Gastroesophageal sphincter (tissue), 4 donors: ENCODE data around the gene FOXN3. TPM values are rescaled to one million over a fixed set of nuclear protein-coding genes. Genes with fewer than 3 reads are reported as not detected.

Experiments used
- ATAC-seq: fragments of 150-250 bp; one replicate; pipeline ENCODE4 v1.9.1; 2016; ENCODE audit warnings: mild to moderate bottlenecking, moderate library complexity
- H3K27ac ChIP-seq, 4 donors: fragments of 200-600 bp; sonication (generic) in 3 of 4; 1 replicate in 3 of 4; 2 replicates in 1 of 4; pipeline ENCODE4 v1.5.1; 2016 to 2019
- H3K27me3 ChIP-seq: fragments of 200-600 bp; sonication (generic); one replicate; pipeline ENCODE4 v1.5.1; 2019
- H3K36me3 ChIP-seq, 2 donors: fragments of 200-600 bp; sonication (generic); one replicate each; pipeline ENCODE4 v1.5.1; 2019; ENCODE audit warnings: control low read depth in 1 of 2
- H3K4me1 ChIP-seq, 3 donors: fragments of 200-600 bp; sonication (generic); 1 replicate in 2 of 3; 2 replicates in 1 of 3; pipeline ENCODE4 v1.5.1; 2016 to 2019; ENCODE audit warnings: control low read depth in 2 of 3
- H3K4me3 ChIP-seq, 2 donors: fragments of 200-600 bp; sonication (generic); one replicate each; pipeline ENCODE4 v1.5.1; 2019; ENCODE audit warnings: mild to moderate bottlenecking in 1 of 2, moderate library complexity in 1 of 2
- H3K9me3 ChIP-seq, 3 donors: fragments of 200-600 bp; sonication (generic); one replicate each; pipeline ENCODE4 v1.5.1; 2017 to 2019; ENCODE audit warnings: control low read depth in 2 of 3
- CTCF ChIP-seq, 4 experiments: fragments of 200-600 bp in 2 of 4; fragments of 450-650 bp in 2 of 4; sonication (generic) in 1 of 4; IDR thresholded peaks; one replicate each; pipeline ENCODE4 v1.5.1; 2017 to 2019; ENCODE audit warnings: antibody characterized with exemption in 4 of 4, mild to moderate bottlenecking in 2 of 4, moderate library complexity in 2 of 4
- EP300 ChIP-seq: sonication (generic); formaldehyde crosslinking; IDR thresholded peaks from one replicate; pipeline ENCODE4 v1.6.1; 2017; ENCODE audit warnings: antibody characterized with exemption, mild to moderate bottlenecking
- POLR2A ChIP-seq, 2 donors: fragments of 450-650 bp; IDR thresholded peaks; one replicate each; pipeline ENCODE4 v1.6.1; 2017; ENCODE audit warnings: antibody characterized with exemption in 2 of 2, mild to moderate bottlenecking in 2 of 2, moderate library complexity in 1 of 2
- POLR2AphosphoS5 ChIP-seq: sonication (generic); formaldehyde crosslinking; IDR thresholded peaks from one replicate; pipeline ENCODE4 v1.6.1; 2017; ENCODE audit warnings: antibody characterized with exemption
- WGBS, 2 donors: methylation state at CpG; one replicate each; pipeline ENCODE4 v1.1.5; 2018; ENCODE audit warnings: low coverage in 1 of 2; 5-methylcytosine and 5-hydroxymethylcytosine counted together
- total RNA-seq, 4 donors: library from RNA; depleted of rRNA; stranded (reverse); fragments of >200 nt; gene quantifications; one replicate each; pipeline ENCODE4 v1.1.0, GENCODE V29; 2016

Gene FOXN3
- total RNA-seq, 4 donors from 2014 or later, result 116 to 172 (median 136) TPM

- Histone ChIP-seq H3K4me1 (peaks cover 0 to 67% (median 23%) of the 10 kb centered on the region in 3 donors), H3K27me3 (no peaks in the 10 kb centered on the region), H3K9me3 (no peaks in the 10 kb centered on the region), H3K27ac (peak overlapping the region in 3 of 4 donors; percentile 52 to 72 (median 61)), H3K4me3 (no peak overlapping the region), H3K36me3 (peaks cover 0 to 2% of the 10 kb centered on the region in 2 donors)
- WGBS, 2 donors, result no CpG with 5 or more reads among the region's 9 CpGs
- ATAC-seq, result no peak
- TF ChIP-seq POLR2A (IDR thresholded peaks at IDR 0.05) (no peak), POLR2AphosphoS5 (no peak), CTCF (IDR thresholded peaks at IDR 0.05) (no peak), EP300 (no peak)
Measured at GRCh38 chr14:89339158-89339557, 77.9 kb downstream of the FOXN3 start.

GRCh38 chr14:89336338-89336737, 80.7 kb downstream of the FOXN3 start:
- H3K4me1 ChIP-seq, result peaks cover 0 to 52% (median 23%) of the 10 kb centered on the region in 3 donors
- H3K36me3 ChIP-seq, result peaks cover 0 to 3% of the 10 kb centered on the region in 2 donors
- H3K27ac ChIP-seq, result no peak overlapping the region
- H3K4me3 ChIP-seq, result no peak overlapping the region
- TF ChIP-seq CTCF (IDR thresholded peaks at IDR 0.05), result no peak
- no peak for TF ChIP-seq EP300
- no peak for TF ChIP-seq POLR2AphosphoS5
- no peak for TF ChIP-seq POLR2A (IDR thresholded peaks at IDR 0.05)
- 88 to 91% methylated on average over 2 to 3 of the region's 3 CpGs for WGBS, 2 donors
- no peaks in the 10 kb centered on the region for H3K27me3 ChIP-seq
- H3K9me3 ChIP-seq, result no peaks in the 10 kb centered on the region
- no peak for ATAC-seq

DNA sequence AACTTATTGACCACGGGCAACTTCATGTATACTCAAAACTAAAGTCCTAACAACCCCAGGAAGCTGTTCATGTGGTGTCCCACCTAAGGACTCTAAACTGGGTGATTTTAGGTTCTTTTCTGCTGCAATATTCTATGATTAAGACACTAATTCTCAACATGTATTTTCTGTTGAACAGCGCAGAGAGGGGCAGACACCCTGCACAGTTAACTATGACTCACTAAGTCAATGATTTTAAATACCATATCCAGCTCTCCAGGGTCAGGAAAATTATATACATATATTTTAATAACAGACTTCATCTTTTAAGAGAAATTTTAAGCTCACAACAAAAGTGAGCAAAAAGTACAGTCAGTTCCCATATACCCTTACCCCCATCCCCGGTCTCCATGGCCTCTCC, 85.0 kb downstream of the FOXN3 start:
- 89 to 100% methylated on average over 2 to 3 of the region's 3 CpGs for WGBS, 2 donors
- TF ChIP-seq POLR2A (IDR thresholded peaks at IDR 0.05) (no peak), EP300 (no peak), CTCF (IDR thresholded peaks at IDR 0.05) (no peak)
- Histone ChIP-seq H3K4me1 (peaks cover 0 to 48% (median 5%) of the 10 kb centered on the region in 3 donors), H3K27ac (no peak overlapping the region), H3K4me3 (no peak overlapping the region), H3K27me3 (no peaks in the 10 kb centered on the region), H3K36me3 (peaks cover 0 to 3% of the 10 kb centered on the region in 2 donors), H3K9me3 (no peaks in the 10 kb centered on the region)
- no peak for ATAC-seq

DNA sequence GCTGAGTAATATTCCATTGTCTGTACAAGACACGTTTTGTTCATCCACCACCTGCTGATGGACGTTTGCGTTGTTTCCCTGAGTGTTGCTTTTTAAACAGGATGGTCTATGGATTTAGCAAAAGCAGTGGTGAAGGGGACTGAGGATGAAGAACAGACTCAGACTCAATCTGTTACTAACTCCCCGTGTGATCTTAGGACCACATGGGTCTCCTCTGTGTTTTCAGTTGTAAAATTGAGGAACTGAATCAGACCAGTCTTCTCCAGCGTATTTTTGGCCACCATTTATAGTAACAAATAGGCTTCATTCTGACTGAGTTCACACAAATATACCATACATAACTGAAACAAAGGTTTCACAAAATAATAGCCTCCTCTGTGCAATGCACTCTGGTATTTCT, 85.6 kb downstream of the FOXN3 start:
- peaks cover 0 to 46% (median 5%) of the 10 kb centered on the region in 3 donors for H3K4me1 ChIP-seq
- no peak overlapping the region for H3K27ac ChIP-seq
- H3K27me3 ChIP-seq, result no peaks in the 10 kb centered on the region
- no peak for TF ChIP-seq EP300
- no peak for TF ChIP-seq POLR2AphosphoS5
- no peak for TF ChIP-seq CTCF (IDR thresholded peaks at IDR 0.05)
- no peak for TF ChIP-seq POLR2A (IDR thresholded peaks at IDR 0.05)
- H3K9me3 ChIP-seq, result no peaks in the 10 kb centered on the region
- H3K36me3 ChIP-seq, result peaks cover 0 to 3% of the 10 kb centered on the region in 2 donors
- H3K4me3 ChIP-seq, result no peak overlapping the region
- WGBS, 2 donors, result 70 to 78% methylated on average over 2 to 5 of the region's 5 CpGs
- no peak for ATAC-seq

DNA sequence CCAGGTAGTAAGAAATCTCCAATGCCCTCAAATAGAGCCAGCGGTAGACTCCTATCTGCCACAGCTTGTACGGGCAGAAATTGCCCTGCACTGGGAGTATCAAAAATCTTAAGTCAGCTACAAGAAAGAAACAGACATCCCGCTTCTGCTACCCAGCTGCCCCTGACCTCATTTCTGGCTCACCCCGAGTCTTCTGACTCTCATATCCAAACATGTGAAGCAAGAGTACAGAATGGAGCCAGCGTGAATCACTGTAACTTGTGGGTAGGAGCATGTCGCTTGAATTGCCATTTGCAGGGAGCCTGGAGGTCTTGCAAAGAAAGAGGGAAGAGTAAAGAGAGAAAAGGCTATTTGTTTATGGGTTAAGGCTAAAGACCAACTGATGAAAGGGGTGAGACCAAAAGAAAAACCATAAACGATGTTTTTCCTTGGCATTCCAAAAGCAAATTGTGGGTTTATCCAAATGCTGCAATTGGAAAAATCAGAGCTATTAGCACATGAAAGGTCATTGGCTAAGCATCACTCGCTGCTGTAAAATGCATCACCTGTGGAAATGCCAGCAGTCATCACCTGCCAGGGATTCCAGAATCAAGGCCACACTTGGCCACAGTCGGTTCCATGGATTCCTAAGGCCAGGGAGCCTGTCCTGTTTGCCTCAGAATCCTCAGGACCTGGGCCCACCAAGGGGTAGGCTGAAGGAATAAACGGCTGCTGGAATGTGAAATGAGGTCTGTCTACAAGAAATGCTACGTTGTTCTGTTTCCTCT, 86.6 kb downstream of the FOXN3 start:
- peak; percentile 84 for ATAC-seq
- peaks cover 0 to 53% (median 5%) of the 10 kb centered on the region in 3 donors for H3K4me1 ChIP-seq
- no peak for TF ChIP-seq CTCF (IDR thresholded peaks at IDR 0.05)
- peak; percentile 79 for TF ChIP-seq POLR2AphosphoS5
- H3K27ac ChIP-seq, result peak overlapping the region in 1 of 4 donors; percentile 41
- WGBS, 2 donors, result 56 to 77% methylated on average over 5 to 10 of the region's 11 CpGs
- no peak overlapping the region for H3K4me3 ChIP-seq
- peaks cover 0 to 10% of the 10 kb centered on the region in 2 donors for H3K36me3 ChIP-seq
- H3K27me3 ChIP-seq, result no peaks in the 10 kb centered on the region
- H3K9me3 ChIP-seq, result no peaks in the 10 kb centered on the region
